B cell (primary cell): ENCODE data around the gene NMNAT3. TPM values are rescaled to one million over a fixed set of nuclear protein-coding genes. Genes with fewer than 3 reads are reported as not detected.

Experiments
- ATAC-seq: fragments of 200-7000 bp; cut with Tn5 transposase; one replicate; pipeline ENCODE4 v1.10.0; 2021; ENCODE audit warnings: low read depth, mild to moderate bottlenecking, moderate number of reproducible peaks, moderate library complexity
- CTCF ChIA-PET: fragments of 350-600 bp; sonication (Branson Sonifier 250); formaldehyde crosslinking; loops from one replicate; lab custom pipeline; 2021; ENCODE audit warnings: antibody characterized with exemption, inconsistent platforms; lab: Charles Lee
- POLR2A ChIA-PET: fragments of 350-600 bp; sonication (Branson Sonifier 250); formaldehyde crosslinking; loops from one replicate; lab custom pipeline; 2021; ENCODE audit warnings: antibody characterized with exemption; lab: Charles Lee
- DNase-seq: peaks from one replicate; pipeline ENCODE4 v3.0.0; 2013
- H2AFZ ChIP-seq: 2 replicates; pipeline ENCODE4 v1.6.1; 2012; ENCODE audit warnings: mild to moderate bottlenecking, low read depth, low read length; ENCODE audit not compliant: insufficient read depth, poor library complexity, severe bottlenecking
- H3K27ac ChIP-seq, 2 donors: 1 replicate in 1 of 2; 2 replicates in 1 of 2; pipeline ENCODE4 v1.5.1; 2012 to 2013; ENCODE audit warnings: low read length in 2 of 2, mild to moderate bottlenecking in 2 of 2, moderate library complexity in 1 of 2
- H3K27me3 ChIP-seq, 4 experiments: fragments of 200-600 bp in 1 of 4; sonication (generic) in 1 of 4; replicated peaks in 1 of 4; 1 replicate in 2 of 4; 2 replicates in 2 of 4; pipeline versions ENCODE4 v1.6.1 to v1.7.0; 2013 to 2016; ENCODE audit warnings: low read length in 3 of 4, mild to moderate bottlenecking in 2 of 4, mixed read lengths in 1 of 4, moderate library complexity in 1 of 4; ENCODE audit not compliant: insufficient read depth in 4 of 4, control insufficient read depth in 3 of 4; ENCODE audit errors: control extremely low read depth in 1 of 4
- H3K36me3 ChIP-seq, 2 experiments: replicated peaks in 1 of 2; 1 replicate in 1 of 2; 2 replicates in 1 of 2; pipeline versions ENCODE4 v1.6.1 to v1.7.1; 2013; ENCODE audit warnings: low read length in 1 of 2; ENCODE audit not compliant: insufficient read depth in 2 of 2, control insufficient read depth in 1 of 2; ENCODE audit errors: control extremely low read depth in 1 of 2, extremely low read depth in 1 of 2
- H3K4me1 ChIP-seq, 2 donors: fragments of 200-600 bp in 1 of 2; sonication (generic) in 1 of 2; 1 replicate in 1 of 2; 2 replicates in 1 of 2; pipeline versions ENCODE4 v1.5.1 to v1.6.1; 2013 to 2017; ENCODE audit warnings: low read length in 2 of 2; ENCODE audit not compliant: control insufficient read depth in 2 of 2, insufficient read depth in 2 of 2
- H3K4me2 ChIP-seq: replicated peaks from 2 replicates; pipeline ENCODE3; 2012; ENCODE audit warnings: mild to moderate bottlenecking, low read depth, low read length; ENCODE audit not compliant: poor library complexity, severe bottlenecking
- H3K4me3 ChIP-seq, 5 experiments: fragments of 200-600 bp in 1 of 5; sonication (generic) in 1 of 5; 1 replicate in 3 of 5; 2 replicates in 2 of 5; pipeline versions ENCODE4 v1.5.1 to v1.7.0; 2011 to 2016; ENCODE audit warnings: low read length in 4 of 5, mild to moderate bottlenecking in 4 of 5, low read depth in 2 of 5, control low read depth in 1 of 5, moderate library complexity in 1 of 5; ENCODE audit not compliant: insufficient read depth in 1 of 5; ENCODE audit errors: control extremely low read depth in 1 of 5, extremely low read depth in 1 of 5
- H3K79me2 ChIP-seq: fragments of 200-600 bp; sonication (generic); one replicate; pipeline ENCODE4 v1.6.0; 2016; ENCODE audit warnings: low read length; ENCODE audit not compliant: control insufficient read depth, insufficient read depth
- H3K9ac ChIP-seq: fragments of 200-600 bp; sonication (generic); 2 replicates; pipeline ENCODE4 v1.6.1; 2017; ENCODE audit warnings: mild to moderate bottlenecking, low read length, moderate library complexity
- H3K9me3 ChIP-seq, 3 donors: one replicate each; pipeline versions ENCODE4 v1.6.1 to v1.7.1; 2013; ENCODE audit warnings: low read length in 2 of 3; ENCODE audit not compliant: control insufficient read depth in 2 of 3, insufficient read depth in 1 of 3; ENCODE audit errors: control extremely low read depth in 1 of 3
- H4K20me1 ChIP-seq: 2 replicates; pipeline ENCODE4 v1.6.0; 2012; ENCODE audit warnings: mild to moderate bottlenecking, low read length; ENCODE audit not compliant: insufficient read depth, control insufficient read depth, poor library complexity, severe bottlenecking
- H3K27ac Mint-ChIP-seq: one replicate; pipeline ENCODE4 v1.8.0; 2021; ENCODE audit warnings: mixed read lengths
- H3K27me3 Mint-ChIP-seq: one replicate; pipeline ENCODE4 v1.8.0; 2021; ENCODE audit warnings: mixed read lengths
- H3K4me1 Mint-ChIP-seq: one replicate; pipeline ENCODE4 v1.8.0; 2021; ENCODE audit warnings: mixed read lengths
- H3K4me3 Mint-ChIP-seq: one replicate; pipeline ENCODE4 v1.8.0; 2021; ENCODE audit warnings: mixed read lengths
- H3K9me3 Mint-ChIP-seq: one replicate; pipeline ENCODE4 v1.8.0; 2022; ENCODE audit warnings: mixed read lengths; ENCODE audit not compliant: insufficient read depth
- EZH2 ChIP-seq: IDR thresholded peaks from 2 replicates; pipeline ENCODE4 v1.6.1; 2012; ENCODE audit warnings: borderline replicate concordance, low read depth, mild to moderate bottlenecking, moderate library complexity, low read length; ENCODE audit not compliant: insufficient read depth, poor library complexity, severe bottlenecking
- WGBS: methylation state at CpG from one replicate; pipeline ENCODE4 v1.1.5; 2013; ENCODE audit warnings: missing lambda C conversion rate; ENCODE audit not compliant: insufficient coverage; 5-methylcytosine and 5-hydroxymethylcytosine counted together
- intact Hi-C: fragments of 100-400 bp; cut with micrococcal nuclease; formaldehyde crosslinking; loops from one replicate; pipeline ENCODE4 v1.10.0; 2022
- polyA plus RNA-seq: library from polyadenylated mRNA; depleted of rRNA; stranded (reverse); fragments of >200 nt; gene quantifications from 2 replicates; pipeline ENCODE4 v1.2.3, GENCODE V29; 2012
- total RNA-seq, 2 donors: library from RNA; stranded (reverse); fragments of 120-200 nt in 1 of 2; gene quantifications; 1 replicate in 1 of 2; 2 replicates in 1 of 2; pipeline versions ENCODE4 v1.2.3 to v1.2.4, GENCODE V29; 2013 to 2022
- TF ChIP-seq, protein P1 (sequence below): fragments of 200-600 bp; IDR thresholded peaks from one replicate; pipeline ENCODE4 v1.8.0; 2022; ENCODE audit warnings: antibody characterized with exemption, mild to moderate bottlenecking

The NMNAT3 gene
- total and polyA plus RNA-seq, 2 donors (not counting 1 experiment from before 2014, with no cell fraction given), result 1.9 to 3.3 TPM

DNA sequence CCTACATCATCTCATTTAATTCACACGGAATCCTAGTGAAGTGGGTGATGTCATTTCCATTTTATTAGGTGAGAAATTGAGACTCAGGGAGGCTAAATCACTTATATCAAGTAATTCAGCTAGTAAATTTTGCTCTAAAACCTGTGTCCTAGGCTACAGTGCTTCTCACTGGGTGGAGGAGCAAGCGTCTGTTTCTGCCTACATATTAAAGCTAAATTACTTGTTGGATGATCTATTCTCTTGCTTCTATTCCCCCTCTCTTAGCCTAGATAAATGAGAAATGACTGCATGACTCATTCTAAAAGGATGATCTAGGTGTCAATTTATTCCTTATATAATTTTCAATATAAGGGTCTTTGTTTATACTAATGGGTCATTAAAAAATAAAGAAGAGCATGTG lies 100.4 kb downstream of the NMNAT3 start:
- POLR2A ChIA-PET, result no interaction called here

DNA sequence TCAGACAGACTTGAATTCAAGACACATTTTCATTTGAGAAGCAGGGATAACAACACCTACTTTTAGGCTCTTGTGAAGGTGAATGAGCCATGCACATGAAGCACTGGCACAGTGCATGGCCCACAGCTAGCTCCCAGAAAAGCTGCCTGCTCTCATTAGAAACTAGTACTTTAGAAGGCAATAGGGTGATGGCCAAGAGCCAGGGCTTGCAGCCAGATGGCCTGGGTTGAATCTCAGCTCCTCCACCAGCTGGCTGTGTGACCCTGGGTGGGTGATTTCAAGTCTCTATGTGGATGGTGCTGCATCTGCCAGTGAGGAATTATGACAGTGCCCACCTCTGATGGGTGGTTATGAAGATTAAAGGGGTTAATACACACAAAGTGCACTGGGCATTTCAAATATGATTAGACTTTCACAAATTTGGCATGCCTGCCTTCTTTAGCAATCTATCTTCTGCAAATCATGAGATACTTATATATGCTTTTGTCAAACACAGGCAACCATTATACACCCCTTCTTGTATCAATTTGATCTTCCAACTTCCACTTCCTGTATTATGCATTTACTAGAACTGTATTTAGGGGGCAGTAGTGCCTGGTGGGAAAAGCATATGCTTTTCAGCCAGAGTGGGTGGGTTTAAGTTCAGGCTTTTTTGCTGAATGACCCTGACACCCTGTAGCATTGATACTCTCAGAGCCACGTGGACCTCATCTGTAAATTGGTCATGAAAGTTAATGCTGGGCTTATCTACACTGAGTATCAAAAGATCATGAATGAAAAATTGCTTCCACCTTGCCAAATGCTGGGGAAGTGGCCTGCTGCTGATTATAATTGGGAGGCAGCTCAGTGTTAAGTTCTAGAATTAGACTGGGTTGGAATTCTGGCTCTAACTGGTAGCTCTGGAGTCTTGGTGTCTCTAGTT lies 103.5 kb downstream of the NMNAT3 start:
- no peaks in the 10 kb centered on the region for H3K9me3 Mint-ChIP-seq
- no peaks in the 10 kb centered on the region for H4K20me1 ChIP-seq
- H3K27me3 Mint-ChIP-seq, result peaks cover 7% of the 10 kb centered on the region
- H3K9me3 ChIP-seq, result no peaks in the 10 kb centered on the region
- H3K27ac ChIP-seq, result no peak overlapping the region
- no peak overlapping the region for H3K4me2 ChIP-seq
- no peak overlapping the region for H3K27ac Mint-ChIP-seq
- no peaks in the 10 kb centered on the region for H3K36me3 ChIP-seq
- H3K4me1 Mint-ChIP-seq, result no peaks in the 10 kb centered on the region
- ChIA-PET CTCF (no interaction called here), POLR2A (no interaction called here)
- no peak overlapping the region for H2AFZ ChIP-seq
- DNase-seq (no peak), ATAC-seq (no peak)
- no peaks in the 10 kb centered on the region for H3K27me3 ChIP-seq
- intact Hi-C loops, result no loop called here
- H3K4me3 ChIP-seq, result no peak overlapping the region
- 60% methylated on average over 1 of the region's 1 CpG for WGBS
- H3K79me2 ChIP-seq, result no peaks in the 10 kb centered on the region
- H3K4me3 Mint-ChIP-seq, result no peak overlapping the region
- TF ChIP-seq, protein P1, sequence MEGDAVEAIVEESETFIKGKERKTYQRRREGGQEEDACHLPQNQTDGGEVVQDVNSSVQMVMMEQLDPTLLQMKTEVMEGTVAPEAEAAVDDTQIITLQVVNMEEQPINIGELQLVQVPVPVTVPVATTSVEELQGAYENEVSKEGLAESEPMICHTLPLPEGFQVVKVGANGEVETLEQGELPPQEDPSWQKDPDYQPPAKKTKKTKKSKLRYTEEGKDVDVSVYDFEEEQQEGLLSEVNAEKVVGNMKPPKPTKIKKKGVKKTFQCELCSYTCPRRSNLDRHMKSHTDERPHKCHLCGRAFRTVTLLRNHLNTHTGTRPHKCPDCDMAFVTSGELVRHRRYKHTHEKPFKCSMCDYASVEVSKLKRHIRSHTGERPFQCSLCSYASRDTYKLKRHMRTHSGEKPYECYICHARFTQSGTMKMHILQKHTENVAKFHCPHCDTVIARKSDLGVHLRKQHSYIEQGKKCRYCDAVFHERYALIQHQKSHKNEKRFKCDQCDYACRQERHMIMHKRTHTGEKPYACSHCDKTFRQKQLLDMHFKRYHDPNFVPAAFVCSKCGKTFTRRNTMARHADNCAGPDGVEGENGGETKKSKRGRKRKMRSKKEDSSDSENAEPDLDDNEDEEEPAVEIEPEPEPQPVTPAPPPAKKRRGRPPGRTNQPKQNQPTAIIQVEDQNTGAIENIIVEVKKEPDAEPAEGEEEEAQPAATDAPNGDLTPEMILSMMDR, result no peak
- no peak for TF ChIP-seq EZH2
- H3K4me1 ChIP-seq, result no peaks in the 10 kb centered on the region
- no peak overlapping the region for H3K9ac ChIP-seq

More for the DNA sequence above, 100.4 kb downstream of the NMNAT3 start:
- H3K4me2 ChIP-seq, result no peak overlapping the region
- WGBS, result no CpG with 5 or more reads among the region's 2 CpGs
- H3K27ac ChIP-seq, result no peak overlapping the region
- no peaks in the 10 kb centered on the region for H4K20me1 ChIP-seq
- H3K36me3 ChIP-seq, result no peaks in the 10 kb centered on the region
- DNase-seq, result no peak
- Mint-ChIP-seq H3K9me3 (no peaks in the 10 kb centered on the region), H3K4me1 (no peaks in the 10 kb centered on the region), H3K27ac (no peak overlapping the region), H3K4me3 (no peak overlapping the region), H3K27me3 (no peaks in the 10 kb centered on the region)
- no peak overlapping the region for H2AFZ ChIP-seq
- H3K79me2 ChIP-seq, result no peaks in the 10 kb centered on the region
- H3K4me1 ChIP-seq, result no peaks in the 10 kb centered on the region
- CTCF ChIA-PET, result no interaction called here
- H3K9ac ChIP-seq, result no peak overlapping the region
- TF ChIP-seq, protein P1, result no peak
- no peak for TF ChIP-seq EZH2
- intact Hi-C loops, result no loop called here
- no peaks in the 10 kb centered on the region for H3K9me3 ChIP-seq
- no peak overlapping the region for H3K4me3 ChIP-seq
- ATAC-seq, result no peak
- H3K27me3 ChIP-seq, result no peaks in the 10 kb centered on the region
